ENCODE data around the gene PCSK2.

The PCSK2 gene

DNA sequence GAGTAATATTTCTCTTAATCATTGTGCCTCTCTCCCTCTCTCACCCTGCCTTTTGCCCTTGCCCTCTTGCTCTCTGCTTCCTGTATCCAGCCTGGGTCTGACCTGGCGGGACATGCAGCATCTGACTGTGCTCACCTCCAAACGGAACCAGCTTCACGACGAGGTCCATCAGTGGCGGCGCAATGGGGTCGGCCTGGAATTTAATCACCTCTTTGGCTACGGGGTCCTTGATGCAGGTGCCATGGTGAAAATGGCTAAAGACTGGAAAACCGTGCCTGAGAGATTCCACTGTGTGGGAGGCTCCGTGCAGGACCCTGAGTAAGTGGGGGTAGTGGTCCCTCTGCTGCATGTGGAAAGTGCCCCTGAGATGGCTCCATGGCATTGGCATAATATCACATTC, 238.4 kb downstream of the PCSK2 start:
- Histone ChIP-seq H3K4me1 (ENCODE audit: control insufficient read depth in 1 of 2, insufficient read depth in 2 of 2, low read length in 2 of 2) (no peaks in the 10 kb centered on the region), H3K4me2 (ENCODE audit: low read length) (no peak overlapping the region), H3K36me3 (ENCODE audit: control insufficient read depth in 1 of 2, insufficient read depth in 2 of 2, low read length in 2 of 2) (no peaks in the 10 kb centered on the region), H3K4ac (ENCODE audit: low read depth, low read length) (no peak overlapping the region), H3K9ac (ENCODE audit: low read length) (no peak overlapping the region), H2BK120ac (ENCODE audit: insufficient read depth, low read length, poor library complexity) (no peak overlapping the region), H2AK5ac (ENCODE audit: low read length) (no peak overlapping the region), H4K8ac (ENCODE audit: low read depth, low read length) (no peak overlapping the region), H3K4me3 (ENCODE audit: low read depth, low read length) (no peak overlapping the region), H3K27ac (ENCODE audit: low read depth, low read length) (no peak overlapping the region), H2BK5ac (ENCODE audit: low read depth, low read length, poor library complexity) (no peak overlapping the region), H3K79me1 (ENCODE audit: low read length) (no peaks in the 10 kb centered on the region), H3K23ac (ENCODE audit: low read length) (no peak overlapping the region), H3K27me3 (ENCODE audit: insufficient read depth, low read length) (peaks cover 2% of the 10 kb centered on the region), H2BK12ac (ENCODE audit: low read length) (no peak overlapping the region), H4K91ac (ENCODE audit: low read depth, low read length) (no peak overlapping the region), H3K18ac (ENCODE audit: low read length) (no peak overlapping the region), H3K14ac (ENCODE audit: low read length) (no peak overlapping the region), H2AFZ (ENCODE audit: insufficient read depth, low read length, poor library complexity) (no peak overlapping the region), H3K9me3 (ENCODE audit: insufficient read depth, low read depth, low read length) (peaks cover 6% of the 10 kb centered on the region), H4K12ac (ENCODE audit: low read depth, low read length) (no peak overlapping the region), H3K79me2 (ENCODE audit: control insufficient read depth, insufficient read depth, low read length, poor library complexity) (no peaks in the 10 kb centered on the region)
- WGBS (ENCODE audit: extremely low coverage, insufficient coverage, insufficient read length) = no CpG with 5 or more reads among the region's 10 CpGs
- no peak for DNase-seq

DNA sequence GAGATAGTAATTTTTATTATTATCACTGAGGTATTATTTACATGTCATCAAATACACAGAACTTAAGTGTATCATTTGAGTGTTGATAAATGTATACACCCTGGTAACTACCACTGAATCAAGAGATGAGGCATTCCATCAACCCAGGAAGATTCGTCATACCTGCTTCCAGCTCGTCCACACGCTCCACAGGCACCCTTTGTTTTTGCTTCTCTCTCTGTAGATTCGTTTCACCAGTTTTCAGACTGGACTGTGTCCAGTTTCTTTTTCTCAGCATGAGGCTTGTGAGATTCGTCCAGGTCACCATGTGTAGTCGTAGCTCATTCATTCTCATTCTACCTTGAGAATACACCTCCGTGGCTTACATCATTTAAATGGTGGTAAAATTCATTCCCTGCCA, 239.8 kb downstream of the PCSK2 start:
- Histone ChIP-seq H3K4me2 (ENCODE audit: low read length) (no peak overlapping the region), H3K4me1 (ENCODE audit: control insufficient read depth in 1 of 2, insufficient read depth in 2 of 2, low read length in 2 of 2) (no peaks in the 10 kb centered on the region), H3K14ac (ENCODE audit: low read length) (no peak overlapping the region), H3K36me3 (ENCODE audit: control insufficient read depth in 1 of 2, insufficient read depth in 2 of 2, low read length in 2 of 2) (no peaks in the 10 kb centered on the region), H3K9ac (ENCODE audit: low read length) (no peak overlapping the region), H4K12ac (ENCODE audit: low read depth, low read length) (no peak overlapping the region), H3K27me3 (ENCODE audit: insufficient read depth, low read length) (peaks cover 2% of the 10 kb centered on the region), H3K23ac (ENCODE audit: low read length) (no peak overlapping the region), H3K4me3 (ENCODE audit: low read depth, low read length) (no peak overlapping the region), H2AK5ac (ENCODE audit: low read length) (no peak overlapping the region), H4K91ac (ENCODE audit: low read depth, low read length) (no peak overlapping the region), H3K79me2 (ENCODE audit: control insufficient read depth, insufficient read depth, low read length, poor library complexity) (no peaks in the 10 kb centered on the region), H3K9me3 (ENCODE audit: insufficient read depth, low read depth, low read length) (peaks cover 6% of the 10 kb centered on the region), H2BK120ac (ENCODE audit: insufficient read depth, low read length, poor library complexity) (no peak overlapping the region), H2BK5ac (ENCODE audit: low read depth, low read length, poor library complexity) (no peak overlapping the region), H2BK12ac (ENCODE audit: low read length) (no peak overlapping the region), H3K79me1 (ENCODE audit: low read length) (no peaks in the 10 kb centered on the region), H3K27ac (ENCODE audit: low read depth, low read length) (no peak overlapping the region), H2AFZ (ENCODE audit: insufficient read depth, low read length, poor library complexity) (no peak overlapping the region), H3K4ac (ENCODE audit: low read depth, low read length) (no peak overlapping the region), H4K8ac (ENCODE audit: low read depth, low read length) (no peak overlapping the region), H3K18ac (ENCODE audit: low read length) (no peak overlapping the region)
- no peak for DNase-seq
- no CpG with 5 or more reads among the region's 7 CpGs for WGBS (ENCODE audit: extremely low coverage, insufficient coverage, insufficient read length)

DNA sequence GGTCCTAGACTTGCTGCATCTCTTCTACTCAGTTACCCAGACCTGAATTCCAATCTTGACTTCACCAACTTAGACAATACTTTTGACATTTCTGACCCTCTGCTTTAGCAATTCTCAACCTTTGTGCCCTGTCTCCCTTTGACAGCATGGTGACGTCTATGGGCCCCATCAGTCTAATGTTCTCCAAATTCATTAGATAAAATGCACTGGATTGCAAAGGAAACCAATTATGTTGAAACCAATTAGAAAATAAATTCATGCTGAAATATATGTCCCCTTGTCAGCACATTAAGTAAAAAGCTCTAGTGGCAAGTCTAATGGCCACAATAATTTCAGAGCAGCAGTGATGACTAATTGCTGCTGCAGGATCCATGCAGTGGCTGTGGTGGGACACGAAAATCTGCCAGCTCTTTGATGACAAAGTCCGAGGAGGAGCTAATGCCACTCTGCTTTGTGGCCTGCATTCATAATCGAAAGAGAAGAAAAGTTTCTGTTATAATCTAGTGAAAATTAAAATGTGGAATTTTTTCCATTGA, 240.3 kb downstream of the PCSK2 start:
- no peaks in the 10 kb centered on the region for H3K79me1 ChIP-seq (ENCODE audit: low read length)
- H4K12ac ChIP-seq (ENCODE audit: low read depth, low read length) = no peak overlapping the region
- no peak overlapping the region for H3K4me3 ChIP-seq (ENCODE audit: low read depth, low read length)
- H3K23ac ChIP-seq (ENCODE audit: low read length) = no peak overlapping the region
- H2BK5ac ChIP-seq (ENCODE audit: low read depth, low read length, poor library complexity) = no peak overlapping the region
- H3K4me1 ChIP-seq (ENCODE audit: control insufficient read depth in 1 of 2, insufficient read depth in 2 of 2, low read length in 2 of 2) = no peaks in the 10 kb centered on the region
- no peak overlapping the region for H3K4ac ChIP-seq (ENCODE audit: low read depth, low read length)
- no peak overlapping the region for H2AK5ac ChIP-seq (ENCODE audit: low read length)
- H2BK120ac ChIP-seq (ENCODE audit: insufficient read depth, low read length, poor library complexity) = no peak overlapping the region
- no peak overlapping the region for H3K4me2 ChIP-seq (ENCODE audit: low read length)
- no peak overlapping the region for H2AFZ ChIP-seq (ENCODE audit: insufficient read depth, low read length, poor library complexity)
- no peak overlapping the region for H3K14ac ChIP-seq (ENCODE audit: low read length)
- H3K9ac ChIP-seq (ENCODE audit: low read length) = no peak overlapping the region
- peaks cover 2% of the 10 kb centered on the region for H3K27me3 ChIP-seq (ENCODE audit: insufficient read depth, low read length)
- peaks cover 6% of the 10 kb centered on the region for H3K9me3 ChIP-seq (ENCODE audit: insufficient read depth, low read depth, low read length)
- H3K27ac ChIP-seq (ENCODE audit: low read depth, low read length) = no peak overlapping the region
- no peaks in the 10 kb centered on the region for H3K79me2 ChIP-seq (ENCODE audit: control insufficient read depth, insufficient read depth, low read length, poor library complexity)
- no peak overlapping the region for H2BK12ac ChIP-seq (ENCODE audit: low read length)
- no CpG with 5 or more reads among the region's 4 CpGs for WGBS (ENCODE audit: extremely low coverage, insufficient coverage, insufficient read length)
- H4K91ac ChIP-seq (ENCODE audit: low read depth, low read length) = no peak overlapping the region
- DNase-seq = no peak
- H3K36me3 ChIP-seq (ENCODE audit: control insufficient read depth in 1 of 2, insufficient read depth in 2 of 2, low read length in 2 of 2) = no peaks in the 10 kb centered on the region
- no peak overlapping the region for H3K18ac ChIP-seq (ENCODE audit: low read length)
- H4K8ac ChIP-seq (ENCODE audit: low read depth, low read length) = no peak overlapping the region

DNA sequence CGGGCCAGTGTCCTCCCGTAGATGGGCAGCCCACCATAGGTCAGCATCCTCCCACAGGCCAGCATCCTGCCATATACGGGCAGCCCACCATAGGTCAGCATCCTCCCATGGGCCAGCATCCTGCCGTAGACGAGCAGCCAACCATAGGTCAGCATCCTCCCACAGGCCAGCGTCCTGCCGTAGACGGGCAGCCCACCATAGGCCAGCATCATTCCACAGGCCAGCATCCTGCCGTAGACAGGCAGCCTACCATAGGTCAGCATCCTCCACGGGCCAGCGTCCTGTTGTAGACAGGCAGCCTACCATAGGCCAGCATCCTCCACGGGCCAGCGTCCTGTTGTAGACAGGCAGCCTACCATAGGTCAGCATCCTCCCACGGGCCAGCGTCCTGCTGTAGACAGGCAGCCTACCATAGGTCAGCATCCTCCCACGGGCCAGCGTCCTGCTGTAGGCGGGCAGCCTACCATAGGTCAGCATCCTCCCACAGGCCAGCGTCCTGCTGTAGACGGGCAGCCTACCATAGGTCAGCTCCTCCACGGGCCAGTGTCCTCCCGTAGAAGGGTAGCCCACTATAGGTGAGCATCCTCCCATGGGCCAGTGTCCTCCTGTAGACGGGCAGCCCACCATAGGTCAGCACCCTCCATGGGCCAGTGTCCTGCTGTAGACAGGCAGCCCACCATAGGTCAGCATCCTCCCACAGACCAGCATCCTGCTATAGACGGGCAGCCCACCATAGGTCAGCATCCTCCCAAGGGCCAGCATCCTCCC, 241.4 kb downstream of the PCSK2 start:
- no peak overlapping the region for H3K4me2 ChIP-seq (ENCODE audit: low read length)
- H3K79me1 ChIP-seq (ENCODE audit: low read length) = no peaks in the 10 kb centered on the region
- H2AK5ac ChIP-seq (ENCODE audit: low read length) = no peak overlapping the region
- no peak overlapping the region for H2BK5ac ChIP-seq (ENCODE audit: low read depth, low read length, poor library complexity)
- no peak overlapping the region for H3K14ac ChIP-seq (ENCODE audit: low read length)
- no peak overlapping the region for H4K8ac ChIP-seq (ENCODE audit: low read depth, low read length)
- no peak overlapping the region for H3K23ac ChIP-seq (ENCODE audit: low read length)
- H3K36me3 ChIP-seq (ENCODE audit: control insufficient read depth in 1 of 2, insufficient read depth in 2 of 2, low read length in 2 of 2) = no peaks in the 10 kb centered on the region
- H3K79me2 ChIP-seq (ENCODE audit: control insufficient read depth, insufficient read depth, low read length, poor library complexity) = no peaks in the 10 kb centered on the region
- no peak overlapping the region for H2BK120ac ChIP-seq (ENCODE audit: insufficient read depth, low read length, poor library complexity)
- H3K4me1 ChIP-seq (ENCODE audit: control insufficient read depth in 1 of 2, insufficient read depth in 2 of 2, low read length in 2 of 2) = no peaks in the 10 kb centered on the region
- H4K12ac ChIP-seq (ENCODE audit: low read depth, low read length) = no peak overlapping the region
- no peak overlapping the region for H3K18ac ChIP-seq (ENCODE audit: low read length)
- H3K27ac ChIP-seq (ENCODE audit: low read depth, low read length) = no peak overlapping the region
- no peak overlapping the region for H3K4me3 ChIP-seq (ENCODE audit: low read depth, low read length)
- no peak overlapping the region for H2BK12ac ChIP-seq (ENCODE audit: low read length)
- peaks cover 2% of the 10 kb centered on the region for H3K27me3 ChIP-seq (ENCODE audit: insufficient read depth, low read length)
- no peak for DNase-seq
- WGBS (ENCODE audit: extremely low coverage, insufficient coverage, insufficient read length) = no CpG with 5 or more reads among the region's 24 CpGs
- H4K91ac ChIP-seq (ENCODE audit: low read depth, low read length) = no peak overlapping the region
- H3K9me3 ChIP-seq (ENCODE audit: insufficient read depth, low read depth, low read length) = peaks cover 6% of the 10 kb centered on the region
- H2AFZ ChIP-seq (ENCODE audit: insufficient read depth, low read length, poor library complexity) = no peak overlapping the region
- H3K9ac ChIP-seq (ENCODE audit: low read length) = no peak overlapping the region
- H3K4ac ChIP-seq (ENCODE audit: low read depth, low read length) = no peak overlapping the region
